Medulla oblongata (tissue), 1 donor: ENCODE data around the gene ABHD10.

Experiments used
- DNase-seq: peaks from one replicate; pipeline ENCODE4 v3.0.0-alpha.2; 2015; ENCODE audit errors: extremely low spot score

Gene ABHD10

GRCh38 chr3:111965484-111965883 lies 13.3 kb upstream of the ABHD10 start:
- no peak for DNase-seq

GRCh38 chr3:111967068-111967467 lies 11.8 kb upstream of the ABHD10 start:
- DNase-seq = no peak

- DNase-seq = peak; percentile 91
These were observed 11.1 kb upstream of the ABHD10 start for GRCh38 chr3:111967651-111968274.

- no peak for DNase-seq
These were observed 10.3 kb upstream of the ABHD10 start for GRCh38 chr3:111968319-111969054.

- no peak for DNase-seq
These were observed 8.4 kb upstream of the ABHD10 start for GRCh38 chr3:111970376-111970775.

- DNase-seq = no peak
These were observed 7.2 kb upstream of the ABHD10 start for GRCh38 chr3:111971533-111972130.

GRCh38 chr3:111972891-111973290 lies 5.9 kb upstream of the ABHD10 start:
- DNase-seq = no peak

GRCh38 chr3:111975131-111975530 lies 3.7 kb upstream of the ABHD10 start:
- DNase-seq = no peak

- DNase-seq = no peak
These were observed 2.6 kb upstream of the ABHD10 start for GRCh38 chr3:111976254-111976653.

GRCh38 chr3:111979434-111980038 lies 710 bp downstream of the ABHD10 start:
- DNase-seq = peak; percentile 55

GRCh38 chr3:111980716-111981456 lies 2.1 kb downstream of the ABHD10 start:
- no peak for DNase-seq

GRCh38 chr3:111981457-111981763 lies 2.6 kb downstream of the ABHD10 start:
- no peak for DNase-seq

GRCh38 chr3:111984636-111985298 lies 5.9 kb downstream of the ABHD10 start:
- DNase-seq = no peak

GRCh38 chr3:111986800-111987199 lies 8.0 kb downstream of the ABHD10 start:
- no peak for DNase-seq

- peak; percentile 88 for DNase-seq
These were observed 10.3 kb downstream of the ABHD10 start for GRCh38 chr3:111989061-111989678.

GRCh38 chr3:111993038-111993437 lies 14.2 kb downstream of the ABHD10 start:
- DNase-seq = peak; percentile 40

GRCh38 chr3:111998636-111999483 lies 20.0 kb downstream of the ABHD10 start, which contains the start of gene TAGLN3:
TSS of gene TAGLN3 (plus strand) at chr3:111998922. CDS start at chr3:111999423, 501 bp downstream.
- DNase-seq = peak; percentile 71

- DNase-seq = no peak
These were observed 20.9 kb downstream of the ABHD10 start for GRCh38 chr3:111999484-112000324.

- DNase-seq = no peak
These were observed 21.5 kb downstream of the ABHD10 start for GRCh38 chr3:112000367-112000771.
